GM12878 (cell line): ENCODE measurements around the gene NUMA1. TPM values are rescaled to one million over a fixed set of nuclear protein-coding genes. Genes with fewer than 3 reads are reported as not detected.

Experiments used
- ATF7 ChIP-seq: fragments of 450-650 bp; IDR thresholded peaks from 2 replicates; pipeline ENCODE4 v1.6.1; 2016; ENCODE audit warnings: low read depth, mild to moderate bottlenecking
- BCL3 ChIP-seq: IDR thresholded peaks from 2 replicates; pipeline ENCODE4 v1.6.1; 2011; ENCODE audit warnings: borderline replicate concordance, low read depth, mild to moderate bottlenecking, moderate library complexity, low read length; ENCODE audit not compliant: insufficient read depth, poor library complexity, severe bottlenecking
- CHD2 ChIP-seq: IDR thresholded peaks from 2 replicates; pipeline ENCODE4 v1.6.1; 2011; ENCODE audit warnings: low read depth, low read length, improper control_type of control experiment, borderline replicate concordance
- E2F4 ChIP-seq: IDR thresholded peaks from 2 replicates; pipeline ENCODE4 v1.6.1; 2012; ENCODE audit warnings: low read depth, low read length, improper control_type of control experiment
- EGR1 ChIP-seq, 2 experiments: IDR thresholded peaks; 1 replicate in 1 of 2; 2 replicates in 1 of 2; pipeline ENCODE4 v1.6.1; 2011 to 2012; ENCODE audit warnings: low read depth in 2 of 2, low read length in 2 of 2, borderline replicate concordance in 1 of 2, mild to moderate bottlenecking in 1 of 2, moderate library complexity in 1 of 2
- ESRRA ChIP-seq: IDR thresholded peaks from 2 replicates; pipeline ENCODE4 v1.6.1; 2012; ENCODE audit warnings: mild to moderate bottlenecking, low read length, improper control_type of control experiment
- GABPA ChIP-seq: IDR thresholded peaks from 2 replicates; pipeline ENCODE4 v1.6.1; 2014; ENCODE audit warnings: antibody characterized with exemption, low read depth, mild to moderate bottlenecking, inconsistent platforms
- IKZF1 ChIP-seq: fragments of 450-650 bp; conservative IDR thresholded peaks from 2 replicates; pipeline ENCODE4 v1.6.1; 2017; ENCODE audit warnings: antibody characterized with exemption, mild to moderate bottlenecking
- IRF5 ChIP-seq: fragments of 450-650 bp; IDR thresholded peaks from 2 replicates; pipeline ENCODE4 v1.6.1; 2017; ENCODE audit warnings: borderline replicate concordance
- MYB ChIP-seq: fragments of 150-350 bp; IDR thresholded peaks from 2 replicates; pipeline ENCODE4 v1.6.1; 2014; ENCODE audit warnings: mild to moderate bottlenecking, low read depth, low read length, borderline replicate concordance
- NBN ChIP-seq: fragments of 450-650 bp; IDR thresholded peaks from 2 replicates; pipeline ENCODE4 v1.6.1; 2016
- NR2C1 ChIP-seq: fragments of 450-650 bp; IDR thresholded peaks from 2 replicates; pipeline ENCODE4 v1.6.1; 2017; ENCODE audit warnings: antibody characterized with exemption, mild to moderate bottlenecking, moderate library complexity
- NR2C2 ChIP-seq: IDR thresholded peaks from 2 replicates; pipeline ENCODE4 v1.6.1; 2011; ENCODE audit warnings: borderline replicate concordance, low read depth; ENCODE audit not compliant: control insufficient read depth, insufficient read length
- POLR2AphosphoS5 ChIP-seq: IDR thresholded peaks from 2 replicates; pipeline ENCODE4 v1.6.1; 2011; ENCODE audit warnings: mild to moderate bottlenecking, low read length, inconsistent platforms
- RAD21 ChIP-seq: IDR thresholded peaks from 2 replicates; pipeline ENCODE4 v1.6.1; 2011; ENCODE audit warnings: mild to moderate bottlenecking, low read depth, low read length, moderate library complexity; ENCODE audit not compliant: insufficient read depth
- SIX5 ChIP-seq: IDR thresholded peaks from 2 replicates; pipeline ENCODE4 v1.6.1; 2011; ENCODE audit warnings: mild to moderate bottlenecking, low read depth, low read length, moderate library complexity; ENCODE audit not compliant: severe bottlenecking
- SKIL ChIP-seq: fragments of 450-650 bp; IDR thresholded peaks from 2 replicates; pipeline ENCODE4 v1.6.1; 2017; ENCODE audit warnings: mild to moderate bottlenecking, low read depth, inconsistent platforms; ENCODE audit not compliant: poor library complexity, severe bottlenecking
- SMARCA5 ChIP-seq: fragments of 450-650 bp; IDR thresholded peaks from 2 replicates; pipeline ENCODE4 v1.6.1; 2017; ENCODE audit warnings: mild to moderate bottlenecking
- SP1 ChIP-seq: IDR thresholded peaks from one replicate; pipeline ENCODE4 v1.6.1; 2011; ENCODE audit warnings: low read depth, low read length
- TARDBP ChIP-seq: IDR thresholded peaks from 2 replicates; pipeline ENCODE4 v1.6.1; 2016; ENCODE audit warnings: borderline replicate concordance
- TCF7 ChIP-seq: IDR thresholded peaks from 2 replicates; pipeline ENCODE4 v1.6.1; 2014; ENCODE audit warnings: antibody characterized with exemption, borderline replicate concordance
- YBX1 ChIP-seq: fragments of 450-650 bp; IDR thresholded peaks from 2 replicates; pipeline ENCODE4 v1.6.1; 2016; ENCODE audit warnings: antibody characterized with exemption
- YY1 ChIP-seq: IDR thresholded peaks from 2 replicates; pipeline ENCODE4 v1.6.1; 2011; ENCODE audit warnings: low read depth, mild to moderate bottlenecking, low read length
- ZBTB33 ChIP-seq: fragments of 450-650 bp; IDR thresholded peaks from 2 replicates; pipeline ENCODE4 v1.6.1; 2017; ENCODE audit warnings: mild to moderate bottlenecking
- ZNF207 ChIP-seq: fragments of 450-650 bp; IDR thresholded peaks from 2 replicates; pipeline ENCODE4 v1.6.1; 2014; ENCODE audit warnings: antibody characterized with exemption, mild to moderate bottlenecking, borderline replicate concordance
- ZNF217 ChIP-seq: fragments of 450-650 bp; IDR thresholded peaks from 2 replicates; pipeline ENCODE4 v1.6.1; 2017; ENCODE audit warnings: antibody characterized with exemption, mild to moderate bottlenecking
- polyA plus RNA-seq, 11 experiments: library from polyadenylated mRNA; depleted of rRNA in 4 of 11; unstranded in 6 of 11; stranded (reverse) in 5 of 11; fragments of >200 nt; fragmentation: Nextera tagmentation in 4 of 11; fragmentation: Illumina TruSeq in 1 of 11; extraction: Ambion mirVana in 4 of 11; extraction: Trizol in 1 of 11; gene quantifications; 1 replicate in 1 of 11; 2 replicates in 10 of 11; pipeline versions ENCODE4 v1.2.1 to v1.2.3, GENCODE V29; 2011 to 2016; ENCODE audit warnings: inconsistent platforms in 2 of 11, missing spikeins in 2 of 11, low read depth in 1 of 11
- total RNA-seq, 4 experiments: library from RNA; depleted of rRNA in 3 of 4; stranded (reverse); fragments of >200 nt in 3 of 4; fragmentation: Illumina TruSeq in 1 of 4; extraction: Trizol in 1 of 4; gene quantifications; 2 replicates each; pipeline versions ENCODE4 v1.2.1 to v1.2.3, GENCODE V29; 2013 to 2021

NUMA1 gene
- total and polyA plus RNA-seq, 10 of the 15 experiments (the other 5 are each of a cell fraction or from before 2014, with no cell fraction given): 5.5 to 111 (median 61.0) TPM

GRCh38 chr11:71991494-71991893 is 88.8 kb downstream of the NUMA1 start (continued):
- TF ChIP-seq IRF5: no peak
- no peak for TF ChIP-seq TARDBP
- peak in 1 of 2 experiments; percentile 11; a peak in 1 of 3 replicates for TF ChIP-seq EGR1 (IDR thresholded peaks at IDR 0.05; ENCODE audit: borderline replicate concordance in 1 of 2, low read depth in 2 of 2, low read length in 2 of 2)
- TF ChIP-seq NR2C2: no peak
- TF ChIP-seq SMARCA5: no peak
- TF ChIP-seq SIX5: no peak
- no peak for TF ChIP-seq GABPA
- TF ChIP-seq ATF7: peak; percentile 80
- TF ChIP-seq MYB: no peak
- no peak for TF ChIP-seq YBX1
- TF ChIP-seq ESRRA: no peak
- TF ChIP-seq SKIL: peak; percentile 65
- 0 out of 2 replicates have a peak, but pooled peaks have one; percentile 48 for TF ChIP-seq ZNF217
- no peak for TF ChIP-seq ZNF207
- TF ChIP-seq YY1: peak; percentile 92
- TF ChIP-seq SP1: peak; percentile 34
- TF ChIP-seq NR2C1: no peak
- peak; percentile 47 for TF ChIP-seq BCL3
- TF ChIP-seq TCF7: no peak
- TF ChIP-seq POLR2AphosphoS5: no peak
- TF ChIP-seq NBN: peak; percentile 92
- no peak for TF ChIP-seq RAD21
- no peak for TF ChIP-seq E2F4
- peak; percentile 20; the same call in 1 of the 2 replicates for TF ChIP-seq CHD2
- TF ChIP-seq ZBTB33: no peak
- TF ChIP-seq IKZF1: peak; percentile 90
